Suprapubic skin (tissue), 4 donors: ENCODE data around the gene ARHGAP1.

Experiments used
- CTCF ChIP-seq, 2 donors: fragments of 200-600 bp in 1 of 2; fragments of 450-650 bp in 1 of 2; sonication (generic) in 1 of 2; IDR thresholded peaks; one replicate each; pipeline ENCODE4 v1.5.1; 2016 to 2019; ENCODE audit warnings: antibody characterized with exemption in 2 of 2, mild to moderate bottlenecking in 1 of 2, moderate library complexity in 1 of 2
- POLR2A ChIP-seq, 2 donors: fragments of 450-650 bp; IDR thresholded peaks; one replicate each; pipeline ENCODE4 v1.6.1; 2017; ENCODE audit warnings: antibody characterized with exemption in 2 of 2, mild to moderate bottlenecking in 2 of 2, moderate library complexity in 2 of 2
- POLR2AphosphoS5 ChIP-seq, 3 donors: sonication (generic); formaldehyde crosslinking; IDR thresholded peaks; one replicate each; pipeline ENCODE4 v1.6.1; 2017; ENCODE audit warnings: antibody characterized with exemption in 3 of 3

GRCh38 chr11:46631676-46632075, 68.7 kb downstream of the ARHGAP1 start:
- no peak for TF ChIP-seq CTCF (IDR thresholded peaks at IDR 0.05)
- TF ChIP-seq POLR2AphosphoS5 (IDR thresholded peaks at IDR 0.05): no peak
- no peak for TF ChIP-seq POLR2A (IDR thresholded peaks at IDR 0.05)
